IMR-90 (cell line): ENCODE data around the gene HECW1. TPM values are rescaled to one million over a fixed set of nuclear protein-coding genes. Genes with fewer than 3 reads are reported as not detected.

ENCODE experiments used
- ATAC-seq: fragments of 200-7000 bp; cut with Tn5 transposase; 2 replicates; pipeline ENCODE4 v1.9.1; 2020; ENCODE audit warnings: low read depth, mild to moderate bottlenecking, moderate library complexity
- BruUV-seq: library from RNA; stranded (reverse); fragments of 400-500 nt; replicated peaks from 2 replicates; lab custom pipeline; 2021; lab: Mats Ljungman, UMichigan
- CTCF ChIA-PET: fragments of 300-600 bp; formaldehyde crosslinking; extraction: SDS; loops from one replicate; lab custom pipeline; 2021; ENCODE audit warnings: antibody characterized with exemption; lab: Yijun Ruan, JAX
- POLR2A ChIA-PET: fragments of 300-600 bp; sonication (Branson Sonifier 250); formaldehyde crosslinking; loops from one replicate; lab custom pipeline; 2022; ENCODE audit warnings: antibody characterized with exemption; ENCODE audit not compliant: unreplicated experiment; lab: Charles Lee
- DNase-seq: peaks from one replicate; pipeline ENCODE4 v3.0.0; 2013
- H2AFZ ChIP-seq: replicated peaks from 2 replicates; pipeline ENCODE3; 2013; ENCODE audit warnings: low read length, mild to moderate bottlenecking; ENCODE audit not compliant: poor library complexity
- H2AK5ac ChIP-seq: 2 replicates; pipeline ENCODE4 v1.6.1; 2013; ENCODE audit warnings: low read depth, low read length, inconsistent platforms
- H2AK9ac ChIP-seq: replicated peaks from 2 replicates; pipeline ENCODE3; 2013; ENCODE audit warnings: mild to moderate bottlenecking, low read depth, low read length, moderate library complexity; ENCODE audit not compliant: poor library complexity
- H2BK120ac ChIP-seq: 2 replicates; pipeline ENCODE4 v1.6.1; 2013; ENCODE audit warnings: low read depth, low read length, inconsistent platforms
- H2BK15ac ChIP-seq: 3 replicates; pipeline ENCODE4 v1.6.1; 2013; ENCODE audit warnings: low read depth, low read length, inconsistent platforms
- H2BK20ac ChIP-seq: 2 replicates; pipeline ENCODE4 v1.6.1; 2013; ENCODE audit warnings: low read depth, mild to moderate bottlenecking, inconsistent platforms, low read length, moderate library complexity
- H2BK5ac ChIP-seq: 2 replicates; pipeline ENCODE4 v1.6.1; 2013; ENCODE audit warnings: mild to moderate bottlenecking, low read depth, low read length, inconsistent platforms; ENCODE audit not compliant: poor library complexity, severe bottlenecking
- H3K14ac ChIP-seq: replicated peaks from 2 replicates; pipeline ENCODE4 v1.6.1; 2013; ENCODE audit warnings: low read depth, low read length, inconsistent platforms
- H3K18ac ChIP-seq: 2 replicates; pipeline ENCODE4 v1.6.1; 2013; ENCODE audit warnings: low read depth, low read length, control low read depth
- H3K23ac ChIP-seq: 2 replicates; pipeline ENCODE4 v1.6.1; 2013; ENCODE audit warnings: low read depth, low read length, inconsistent platforms
- H3K27ac ChIP-seq: 2 replicates; pipeline ENCODE4 v1.5.1; 2013; ENCODE audit warnings: mild to moderate bottlenecking, control low read depth, low read length; ENCODE audit not compliant: insufficient read depth
- H3K27me3 ChIP-seq: 2 replicates; pipeline ENCODE4 v1.6.1; 2013; ENCODE audit warnings: low read length; ENCODE audit not compliant: control insufficient read depth, insufficient read depth
- H3K36me3 ChIP-seq: 2 replicates; pipeline ENCODE4 v1.6.1; 2013; ENCODE audit warnings: low read length, mixed read lengths; ENCODE audit not compliant: control insufficient read depth, insufficient read depth
- H3K4ac ChIP-seq: 2 replicates; pipeline ENCODE4 v1.6.1; 2013; ENCODE audit warnings: low read depth, low read length, inconsistent platforms
- H3K4me1 ChIP-seq: 2 replicates; pipeline ENCODE4 v1.6.1; 2013; ENCODE audit warnings: low read length, mixed read lengths; ENCODE audit not compliant: control insufficient read depth, insufficient read depth
- H3K4me2 ChIP-seq: 2 replicates; pipeline ENCODE4 v1.6.1; 2013; ENCODE audit warnings: low read depth, mild to moderate bottlenecking, control low read depth, low read length, moderate library complexity
- H3K4me3 ChIP-seq: 2 replicates; pipeline ENCODE4 v1.5.1; 2013; ENCODE audit warnings: low read depth, mild to moderate bottlenecking, control low read depth, low read length, moderate library complexity; ENCODE audit not compliant: insufficient read depth
- H3K56ac ChIP-seq: 2 replicates; pipeline ENCODE4 v1.6.1; 2013; ENCODE audit warnings: low read length, inconsistent platforms; ENCODE audit not compliant: insufficient read depth; ENCODE audit errors: extremely low read depth
- H3K79me1 ChIP-seq, 2 experiments: 2 replicates each; pipeline ENCODE4 v1.6.1; 2013; ENCODE audit warnings: low read length in 2 of 2, inconsistent platforms in 1 of 2, low read depth in 1 of 2
- H3K9ac ChIP-seq: 2 replicates; pipeline ENCODE4 v1.6.1; 2013; ENCODE audit warnings: low read depth, low read length, control low read depth
- H3K9me1 ChIP-seq: 2 replicates; pipeline ENCODE4 v1.6.1; 2013; ENCODE audit warnings: low read length, inconsistent platforms; ENCODE audit not compliant: insufficient read depth
- H3K9me3 ChIP-seq: 2 replicates; pipeline ENCODE4 v1.6.1; 2013; ENCODE audit warnings: low read length; ENCODE audit not compliant: control insufficient read depth, insufficient read depth
- H4K20me1 ChIP-seq: 2 replicates; pipeline ENCODE4 v1.6.1; 2013; ENCODE audit warnings: low read length, inconsistent platforms; ENCODE audit not compliant: insufficient read depth
- H4K5ac ChIP-seq: 2 replicates; pipeline ENCODE4 v1.6.1; 2013; ENCODE audit warnings: mild to moderate bottlenecking, low read depth, low read length, control low read depth
- H4K8ac ChIP-seq, 2 experiments: 2 replicates each; pipeline ENCODE4 v1.6.1; 2013; ENCODE audit warnings: low read depth in 2 of 2, low read length in 2 of 2, control low read depth in 1 of 2, inconsistent platforms in 1 of 2
- H4K91ac ChIP-seq: 2 replicates; pipeline ENCODE4 v1.6.1; 2013; ENCODE audit warnings: low read depth, low read length, inconsistent platforms; ENCODE audit not compliant: insufficient read depth
- MAFK ChIP-seq: IDR thresholded peaks from 2 replicates; pipeline ENCODE4 v1.6.1; 2012; ENCODE audit warnings: low read depth, low read length, improper control_type of control experiment
- MAZ ChIP-seq: IDR thresholded peaks from 2 replicates; pipeline ENCODE4 v1.6.1; 2012; ENCODE audit warnings: low read depth, mild to moderate bottlenecking, low read length, improper control_type of control experiment, moderate library complexity, borderline replicate concordance
- WGBS, 2 experiments: methylation state at CpG; one replicate each; pipeline versions ENCODE4 v1.1.5 to v1.1.7; 2013; ENCODE audit warnings: missing lambda C conversion rate in 2 of 2; ENCODE audit not compliant: insufficient read length in 1 of 2; ENCODE audit errors: extremely low coverage in 2 of 2; 5-methylcytosine and 5-hydroxymethylcytosine counted together
- dilution Hi-C: fragments of 300-500 bp; cut with HindIII; formaldehyde crosslinking; loops from one replicate; pipeline ENCODE4 v1.14.3; 2018; ENCODE audit warnings: low sequenced_read_pairs; ENCODE audit not compliant: unreplicated experiment
- in situ Hi-C: fragments of 300-500 bp; cut with MboI; formaldehyde crosslinking; loops from 3 replicates; pipeline ENCODE4 v1.14.3; 2019; ENCODE audit warnings: low sequenced_read_pairs, inconsistent platforms, mixed read lengths
- intact Hi-C: fragments of 100-400 bp; cut with micrococcal nuclease; formaldehyde crosslinking; loops from 2 replicates; pipeline ENCODE4 v1.10.0; 2022
- polyA plus RNA-seq, 3 experiments: library from polyadenylated mRNA; depleted of rRNA; stranded (reverse); fragments of >200 nt; gene quantifications; 2 replicates each; pipeline ENCODE4 v1.2.3, GENCODE V29; 2012; ENCODE audit warnings: low replicate concordance in 1 of 3
- total RNA-seq: library from RNA; depleted of rRNA; stranded (reverse); fragments of >200 nt; gene quantifications from 2 replicates; pipeline ENCODE4 v1.2.3, GENCODE V29; 2012

Gene HECW1
- total and polyA plus RNA-seq, 2 of the 4 experiments (the other 2 are of a cell fraction): 0.56 to 1.3 TPM

DNA sequence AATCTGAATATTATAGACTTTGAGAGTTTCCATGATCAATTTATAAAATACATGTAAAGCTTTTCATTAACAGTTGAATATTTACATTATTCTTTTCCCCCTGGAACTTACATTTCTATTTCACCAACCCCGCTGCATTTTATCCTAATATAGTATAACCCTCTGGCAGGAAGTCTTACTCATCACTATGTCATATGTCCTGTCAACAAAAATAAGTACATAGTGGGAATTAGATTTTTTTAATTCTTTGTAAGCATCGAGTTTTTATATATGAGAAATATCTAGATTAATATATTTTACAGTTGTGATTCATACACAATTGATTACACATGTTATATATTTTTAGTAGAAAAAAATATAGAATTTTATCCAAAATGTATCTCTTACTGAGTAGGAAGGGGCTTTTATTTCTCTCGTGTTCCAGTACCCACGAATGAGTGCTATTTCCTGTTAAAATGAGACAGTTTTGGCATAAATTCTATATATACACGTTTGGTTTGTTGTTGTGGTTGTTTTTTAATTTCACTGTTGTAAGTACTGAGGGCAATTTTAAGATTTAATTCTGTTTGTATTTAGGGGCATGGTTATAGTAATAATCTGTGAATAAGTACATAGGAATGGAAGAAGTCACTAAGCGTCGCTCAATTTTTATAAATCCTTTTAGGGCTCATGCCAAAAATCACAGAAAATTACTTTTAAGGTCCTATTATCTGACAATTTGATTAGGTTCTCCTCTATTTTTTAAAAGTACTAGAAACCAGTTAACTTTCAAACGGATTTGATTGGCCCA lies 87.1 kb downstream of the HECW1 start:
- Histone ChIP-seq H3K14ac (no peak overlapping the region), H2AK9ac (no peak overlapping the region), H4K8ac (peak overlapping the region; percentile 69 to 93; a peak in 2 of 4 replicates), H3K79me1 (peaks cover 0 to 9% of the 10 kb centered on the region in 2 experiments; a peak in 2 of 4 replicates), H2BK120ac (peak overlapping the region; percentile 99; the same call in 1 of the 2 replicates), H3K4me1 (peaks cover 8% of the 10 kb centered on the region; the same call in 1 of the 2 replicates), H3K18ac (peak overlapping the region; percentile 66; the same call in 1 of the 2 replicates), H3K27me3 (no peaks in the 10 kb centered on the region), H2BK20ac (peak overlapping the region; percentile 97; the same call in 1 of the 2 replicates), H3K36me3 (no peaks in the 10 kb centered on the region), H3K56ac (no peak overlapping the region; the same call in 1 of the 2 replicates), H3K23ac (no peak overlapping the region), H2BK15ac (no peak overlapping the region; the same call in 2 of the 3 replicates), H2AFZ (no peak overlapping the region), H3K4me3 (no peak overlapping the region), H4K91ac (no peak overlapping the region), H2BK5ac (peak overlapping the region; percentile 91), H4K5ac (no peak overlapping the region), H3K4me2 (no peak overlapping the region; the same call in 1 of the 2 replicates), H3K9me3 (no peaks in the 10 kb centered on the region), H3K9ac (no peak overlapping the region), H3K27ac (no peak overlapping the region), H2AK5ac (no peak overlapping the region), H4K20me1 (no peaks in the 10 kb centered on the region), H3K9me1 (peaks cover 13% of the 10 kb centered on the region), H3K4ac (no peak overlapping the region)
- CTCF ChIA-PET: interaction anchor here (0.7 to 1.0 kb wide), 2 partner anchors 21 to 997 kb away, joined by 3 read pairs; no protein-coding TSS in a partner anchor
- peak; percentile 82 for ATAC-seq
- intact Hi-C loops (no loop called here), in situ Hi-C loops (no loop called here), dilution Hi-C loops (no loop called here)
- DNase-seq: peak; percentile 54
- BruUV-seq: no TSS peak
- POLR2A ChIA-PET: no interaction called here
- WGBS, 2 experiments: no CpG with 5 or more reads among the region's 8 CpGs
- TF ChIP-seq MAZ (no peak), MAFK (peak; percentile 57)
